Retinal pigment epithelial cell (primary cell): Measurements from ENCODE around the gene LHFPL6.

Experiments used
- DNase-seq: peaks from one replicate; pipeline ENCODE4 v3.0.0-alpha.2; 2010; ENCODE audit warnings: low read depth
- H3K4me3 ChIP-seq: 2 replicates; pipeline ENCODE4 v1.5.1; 2011; ENCODE audit warnings: mild to moderate bottlenecking, low read length, control low read depth, moderate library complexity
- CTCF ChIP-seq: conservative IDR thresholded peaks from 2 replicates; pipeline ENCODE4 v1.5.1; 2011; ENCODE audit warnings: low read depth, low read length, control low read depth, inconsistent platforms

Gene LHFPL6

GRCh38 chr13:39483326-39483725 is 119.7 kb downstream of the LHFPL6 start:
- H3K4me3 ChIP-seq, result no peak overlapping the region
- no peak for DNase-seq
- TF ChIP-seq CTCF, result no peak

GRCh38 chr13:39481491-39481890 is 121.5 kb downstream of the LHFPL6 start:
- DNase-seq, result no peak
- no peak for TF ChIP-seq CTCF
- H3K4me3 ChIP-seq, result no peak overlapping the region

- no peak for TF ChIP-seq CTCF
- H3K4me3 ChIP-seq, result no peak overlapping the region
- no peak for DNase-seq
Measured at GRCh38 chr13:39474600-39474999, 128.4 kb downstream of the LHFPL6 start.

GRCh38 chr13:39469676-39470075 is 133.3 kb downstream of the LHFPL6 start:
- no peak for DNase-seq
- TF ChIP-seq CTCF, result no peak
- no peak overlapping the region for H3K4me3 ChIP-seq

GRCh38 chr13:39468306-39468705 is 134.7 kb downstream of the LHFPL6 start:
- H3K4me3 ChIP-seq, result no peak overlapping the region
- no peak for DNase-seq
- TF ChIP-seq CTCF, result no peak

GRCh38 chr13:39463611-39464010 is 139.4 kb downstream of the LHFPL6 start:
- peak; percentile 70 for DNase-seq
- no peak overlapping the region for H3K4me3 ChIP-seq
- no peak for TF ChIP-seq CTCF

GRCh38 chr13:39462906-39463305 is 140.1 kb downstream of the LHFPL6 start:
- no peak overlapping the region for H3K4me3 ChIP-seq
- no peak for TF ChIP-seq CTCF
- DNase-seq, result no peak
